ENCODE results near the gene POLR3B.
"Not testable (repeated sequence)": the region's sequence is repeated elsewhere in the genome, so short reads cannot be mapped to it uniquely, and the experiment has no call there.

POLR3B gene

DNA sequence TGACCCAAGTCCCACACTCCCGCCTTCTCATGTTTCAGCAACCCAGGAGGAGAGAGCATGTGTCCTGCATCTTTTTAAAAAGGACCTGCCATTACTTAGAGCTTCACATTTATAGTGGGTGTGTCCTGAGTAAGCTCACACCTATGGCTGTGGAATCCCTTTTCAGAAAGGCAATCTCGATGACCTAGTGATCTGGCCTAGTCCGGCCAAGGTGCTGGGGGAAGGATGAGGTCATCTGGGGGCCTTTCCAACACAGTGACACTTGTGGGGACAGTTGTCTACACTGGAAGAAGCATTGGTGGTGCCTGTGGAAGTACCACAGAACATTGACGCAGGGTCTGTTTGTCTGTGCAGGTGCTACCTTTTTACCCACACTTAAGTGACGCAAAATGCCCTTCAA is 46.9 kb upstream of the POLR3B start:
- Histone ChIP-seq H4K20me1 (ENCODE audit: insufficient read depth) (no peaks in the 10 kb centered on the region), H3K4me1 (ENCODE audit: low read depth, poor library complexity, severe bottlenecking) (no peaks in the 10 kb centered on the region), H3K36me3 (ENCODE audit: insufficient read depth) (no peaks in the 10 kb centered on the region), H3K27me3 (ENCODE audit: insufficient read depth, low read depth) (no peaks in the 10 kb centered on the region), H3K27ac (no peak overlapping the region), H3K79me2 (ENCODE audit: insufficient read depth, low read depth) (no peaks in the 10 kb centered on the region), H3K4me3 (IDR thresholded peaks at IDR 0.05; ENCODE audit: insufficient read depth, low read depth, low read length) (no peak overlapping the region), H3K9ac (no peak overlapping the region), H3K4me2 (no peak overlapping the region), H2AFZ (ENCODE audit: low read depth) (no peak overlapping the region)
- TF ChIP-seq CTCF (conservative IDR thresholded peaks at IDR 0.05; ENCODE audit: low read depth, low read length) = no peak

GRCh38 chr12:106311139-106311538 is 46.4 kb upstream of the POLR3B start:
- Histone ChIP-seq H3K4me2 (no peak overlapping the region), H3K4me3 (IDR thresholded peaks at IDR 0.05; ENCODE audit: insufficient read depth, low read depth, low read length) (no peak overlapping the region), H3K4me1 (ENCODE audit: low read depth, poor library complexity, severe bottlenecking) (no peaks in the 10 kb centered on the region), H3K36me3 (ENCODE audit: insufficient read depth) (no peaks in the 10 kb centered on the region), H3K9ac (no peak overlapping the region), H2AFZ (ENCODE audit: low read depth) (no peak overlapping the region), H4K20me1 (ENCODE audit: insufficient read depth) (no peaks in the 10 kb centered on the region), H3K27ac (no peak overlapping the region), H3K79me2 (ENCODE audit: insufficient read depth, low read depth) (no peaks in the 10 kb centered on the region), H3K27me3 (ENCODE audit: insufficient read depth, low read depth) (no peaks in the 10 kb centered on the region)
- TF ChIP-seq CTCF (conservative IDR thresholded peaks at IDR 0.05; ENCODE audit: low read depth, low read length) = no peak

- not testable (repeated sequence) for H3K27me3 ChIP-seq (ENCODE audit: insufficient read depth, low read depth); H3K4me1 ChIP-seq (ENCODE audit: low read depth, poor library complexity, severe bottlenecking); H4K20me1 ChIP-seq (ENCODE audit: insufficient read depth); H3K36me3 ChIP-seq (ENCODE audit: insufficient read depth); H3K79me2 ChIP-seq (ENCODE audit: insufficient read depth, low read depth); H3K4me2 ChIP-seq; H3K27ac ChIP-seq; H3K9ac ChIP-seq; H2AFZ ChIP-seq (ENCODE audit: low read depth); H3K4me3 ChIP-seq (IDR thresholded peaks at IDR 0.05; ENCODE audit: insufficient read depth, low read depth, low read length)
Measured at GRCh38 chr12:106313413-106313812, 44.1 kb upstream of the POLR3B start.

GRCh38 chr12:106315523-106315922 is 42.0 kb upstream of the POLR3B start:
- Histone ChIP-seq H3K4me3 (IDR thresholded peaks at IDR 0.05; ENCODE audit: insufficient read depth, low read depth, low read length) (no peak overlapping the region), H3K27me3 (ENCODE audit: insufficient read depth, low read depth) (no peaks in the 10 kb centered on the region), H3K9ac (no peak overlapping the region), H3K27ac (no peak overlapping the region), H3K79me2 (ENCODE audit: insufficient read depth, low read depth) (no peaks in the 10 kb centered on the region), H4K20me1 (ENCODE audit: insufficient read depth) (no peaks in the 10 kb centered on the region), H3K4me2 (no peak overlapping the region), H2AFZ (ENCODE audit: low read depth) (no peak overlapping the region), H3K4me1 (ENCODE audit: low read depth, poor library complexity, severe bottlenecking) (no peaks in the 10 kb centered on the region), H3K36me3 (ENCODE audit: insufficient read depth) (no peaks in the 10 kb centered on the region)
- TF ChIP-seq CTCF (conservative IDR thresholded peaks at IDR 0.05; ENCODE audit: low read depth, low read length) = no peak

DNA sequence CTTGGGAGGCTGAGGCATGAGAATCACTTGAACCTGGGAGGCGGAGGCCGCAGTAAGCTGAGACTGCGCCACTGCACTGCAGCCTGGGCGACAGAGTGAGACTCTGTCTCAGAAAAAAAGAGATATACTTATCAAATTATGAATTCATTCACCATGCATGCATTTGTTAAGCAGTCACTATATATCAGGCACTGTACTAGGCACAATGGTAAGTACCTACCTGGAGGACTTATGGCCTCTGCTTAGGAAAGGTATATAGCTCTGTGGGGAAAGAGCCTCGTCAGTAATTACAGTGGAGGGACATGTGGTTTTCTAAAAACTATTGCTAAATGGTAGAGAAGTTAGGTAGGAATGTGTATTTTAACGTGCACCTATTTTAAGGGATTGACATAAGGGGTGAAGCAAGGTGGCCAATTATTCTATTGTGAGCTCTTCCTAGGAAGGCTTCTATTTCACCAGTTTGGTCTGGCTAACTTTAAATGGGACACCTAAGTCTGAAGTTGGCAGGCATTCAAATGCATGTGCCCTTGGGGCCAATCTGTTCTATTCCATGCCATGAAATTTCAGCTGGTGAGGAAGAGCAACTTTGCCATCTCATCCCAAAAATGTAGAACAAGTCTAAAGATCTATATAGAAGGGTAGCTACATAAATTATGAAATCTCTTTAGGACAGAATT is 40.0 kb upstream of the POLR3B start:
- H3K27ac ChIP-seq = no peak overlapping the region
- no peak overlapping the region for H3K9ac ChIP-seq
- H3K79me2 ChIP-seq (ENCODE audit: insufficient read depth, low read depth) = no peaks in the 10 kb centered on the region
- H3K4me2 ChIP-seq = no peak overlapping the region
- H3K27me3 ChIP-seq (ENCODE audit: insufficient read depth, low read depth) = no peaks in the 10 kb centered on the region
- no peaks in the 10 kb centered on the region for H4K20me1 ChIP-seq (ENCODE audit: insufficient read depth)
- H3K4me3 ChIP-seq (IDR thresholded peaks at IDR 0.05; ENCODE audit: insufficient read depth, low read depth, low read length) = no peak overlapping the region
- H3K36me3 ChIP-seq (ENCODE audit: insufficient read depth) = no peaks in the 10 kb centered on the region
- no peak for TF ChIP-seq CTCF (conservative IDR thresholded peaks at IDR 0.05; ENCODE audit: low read depth, low read length)
- no peak overlapping the region for H2AFZ ChIP-seq (ENCODE audit: low read depth)
- H3K4me1 ChIP-seq (ENCODE audit: low read depth, poor library complexity, severe bottlenecking) = no peaks in the 10 kb centered on the region
